Liver (tissue), 9 donors: ENCODE measurements around the gene ZMYM3. TPM values are rescaled to one million over a fixed set of nuclear protein-coding genes. Genes with fewer than 3 reads are reported as not detected.

Source experiments
- DNase-seq: peaks from one replicate; pipeline ENCODE4 v3.0.0-alpha.2; 2017; ENCODE audit warnings: low spot score
- H3K27ac ChIP-seq, 2 donors: one replicate each; pipeline ENCODE4 v1.7.0; 2013; ENCODE audit warnings: inconsistent platforms in 2 of 2, low read length in 2 of 2, control low read depth in 1 of 2, low read depth in 1 of 2, mild to moderate bottlenecking in 1 of 2
- H3K27me3 ChIP-seq, 4 donors: one replicate each; pipeline versions ENCODE4 v1.6.1 to v1.7.0; 2013; ENCODE audit warnings: low read length in 3 of 4, inconsistent platforms in 1 of 4, mild to moderate bottlenecking in 1 of 4, moderate library complexity in 1 of 4; ENCODE audit not compliant: control insufficient read depth in 4 of 4, insufficient read depth in 4 of 4
- H3K36me3 ChIP-seq, 4 donors: one replicate each; pipeline versions ENCODE4 v1.6.1 to v1.7.0; 2013; ENCODE audit warnings: low read length in 3 of 4, mild to moderate bottlenecking in 3 of 4, low read depth in 1 of 4, moderate library complexity in 1 of 4; ENCODE audit not compliant: control insufficient read depth in 4 of 4, insufficient read depth in 3 of 4
- H3K4me1 ChIP-seq, 4 donors: one replicate each; pipeline versions ENCODE4 v1.6.1 to v1.7.0; 2013; ENCODE audit warnings: low read length in 3 of 4, mild to moderate bottlenecking in 3 of 4, moderate library complexity in 1 of 4; ENCODE audit not compliant: control insufficient read depth in 4 of 4, insufficient read depth in 4 of 4
- H3K4me3 ChIP-seq, 3 donors: one replicate each; pipeline versions ENCODE4 v1.6.1 to v1.7.0; 2013; ENCODE audit warnings: low read length in 3 of 3, control low read depth in 1 of 3, low read depth in 1 of 3, mild to moderate bottlenecking in 1 of 3
- H3K9ac ChIP-seq, 2 donors: one replicate each; pipeline ENCODE4 v1.7.0; 2013; ENCODE audit warnings: low read length in 2 of 2, mild to moderate bottlenecking in 2 of 2, moderate library complexity in 2 of 2, control low read depth in 1 of 2, low read depth in 1 of 2
- H3K9me3 ChIP-seq, 4 donors: one replicate each; pipeline versions ENCODE4 v1.6.1 to v1.7.0; 2013; ENCODE audit warnings: low read length in 3 of 4; ENCODE audit not compliant: control insufficient read depth in 4 of 4
- EGR1 ChIP-seq, 2 donors: IDR thresholded peaks; 2 replicates each; pipeline ENCODE4 v1.6.1; 2016 to 2018; ENCODE audit warnings: antibody characterized with exemption in 2 of 2, low read depth in 2 of 2
- FOXA2 ChIP-seq: IDR thresholded peaks from 2 replicates; pipeline ENCODE4 v1.6.1; 2016; ENCODE audit warnings: antibody characterized with exemption
- GABPA ChIP-seq, 2 donors: IDR thresholded peaks in 1 of 2; conservative IDR thresholded peaks in 1 of 2; 2 replicates each; pipeline ENCODE4 v1.6.1; 2016; ENCODE audit warnings: antibody characterized with exemption in 2 of 2, mild to moderate bottlenecking in 1 of 2, moderate library complexity in 1 of 2
- HNF4G ChIP-seq: IDR thresholded peaks from 2 replicates; pipeline ENCODE4 v1.6.1; 2016; ENCODE audit warnings: antibody characterized with exemption
- NR2F2 ChIP-seq: IDR thresholded peaks from 2 replicates; pipeline ENCODE4 v1.6.1; 2016; ENCODE audit warnings: antibody characterized with exemption
- RAD21 ChIP-seq, 2 donors: IDR thresholded peaks; 2 replicates each; pipeline ENCODE4 v1.6.1; 2016; ENCODE audit warnings: antibody characterized with exemption in 2 of 2, mild to moderate bottlenecking in 2 of 2
- RXRA ChIP-seq, 2 donors: IDR thresholded peaks; 2 replicates each; pipeline ENCODE4 v1.6.1; 2017 to 2018; ENCODE audit warnings: antibody characterized with exemption in 2 of 2, mild to moderate bottlenecking in 1 of 2
- SP1 ChIP-seq: IDR thresholded peaks from 2 replicates; pipeline ENCODE4 v1.6.1; 2018; ENCODE audit warnings: antibody characterized with exemption, mild to moderate bottlenecking
- TAF1 ChIP-seq: conservative IDR thresholded peaks from 2 replicates; pipeline ENCODE4 v1.6.1; 2016; ENCODE audit warnings: antibody characterized with exemption, mild to moderate bottlenecking
- WGBS: extraction: QIAGEN DNeasy Blood & Tissue Kit; methylation state at CpG from one replicate; pipeline ENCODE4 v1.1.7; 2013; 5-methylcytosine and 5-hydroxymethylcytosine counted together
- polyA plus RNA-seq, 2 donors: library from polyadenylated mRNA; stranded (reverse) in 1 of 2; unstranded in 1 of 2; fragments of 200-250 nt in 1 of 2; fragments of >200 nt in 1 of 2; fragmentation: Nextera tagmentation in 1 of 2; extraction: Ambion mirVana in 1 of 2; gene quantifications; one replicate each; pipeline versions ENCODE4 v1.2.1 to v1.2.3, GENCODE V29; 2013 to 2015
- total RNA-seq, 2 donors: library from RNA; depleted of rRNA; stranded (reverse); fragments of >200 nt; gene quantifications; one replicate each; pipeline ENCODE4 v1.2.3, GENCODE V29; 2014
- TF ChIP-seq, protein P1 (sequence below): IDR thresholded peaks from 2 replicates; pipeline ENCODE4 v1.6.1; 2016; ENCODE audit warnings: antibody characterized with exemption, mild to moderate bottlenecking
- TF ChIP-seq, protein P2 (sequence below): fragments of 150-350 bp; IDR thresholded peaks from 2 replicates; pipeline ENCODE4 v1.5.1; 2017; ENCODE audit warnings: improper control_type of control experiment, low read depth, low read length; ENCODE audit not compliant: missing input control
- TF ChIP-seq, protein P3 (sequence below): IDR thresholded peaks from 2 replicates; pipeline ENCODE4 v1.6.1; 2016; ENCODE audit warnings: antibody characterized with exemption
- donor health status: healthy.
- donor health status: healthy.
- donor health status: healthy.
- donor health status: healthy.
- donor health status: healthy.

Gene ZMYM3
- total and polyA plus RNA-seq, 4 donors: 4.5 to 13.3 (median 6.2) TPM

DNA sequence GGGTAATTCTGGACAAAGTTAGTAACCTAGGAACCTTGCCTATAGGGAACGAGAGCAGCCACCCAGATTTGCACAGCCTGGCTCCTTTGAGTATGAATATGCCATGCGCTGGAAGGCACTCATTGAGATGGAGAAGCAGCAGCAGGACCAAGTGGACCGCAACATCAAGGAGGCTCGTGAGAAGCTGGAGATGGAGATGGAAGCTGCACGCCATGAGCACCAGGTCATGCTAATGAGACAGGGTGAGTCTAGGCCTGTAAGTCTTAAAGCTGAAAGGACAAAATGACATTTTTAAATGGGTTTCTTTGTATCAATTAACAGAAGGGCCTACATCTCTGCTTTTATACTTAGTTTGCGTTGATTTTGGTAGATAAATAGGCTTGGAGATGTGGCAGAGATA is 42.9 kb upstream of the ZMYM3 start:
- Histone ChIP-seq H3K27ac (no peak overlapping the region), H3K36me3 (peaks cover 6 to 48% (median 34%) of the 10 kb centered on the region in 4 donors), H3K4me1 (peaks cover 4 to 25% (median 12%) of the 10 kb centered on the region in 4 donors), H3K9me3 (no peaks in the 10 kb centered on the region), H3K4me3 (no peak overlapping the region), H3K9ac (no peak overlapping the region), H3K27me3 (no peaks in the 10 kb centered on the region)
- 98% methylated on average over 6 of the region's 6 CpGs for WGBS
- no peak for TF ChIP-seq NR2F2
- TF ChIP-seq RAD21 (IDR thresholded peaks at IDR 0.05): no peak
- no peak for TF ChIP-seq EGR1 (IDR thresholded peaks at IDR 0.05; ENCODE audit: low read depth in 2 of 2)
- TF ChIP-seq HNF4G: no peak
- no peak for TF ChIP-seq RXRA (IDR thresholded peaks at IDR 0.05)
- TF ChIP-seq, protein P1, sequence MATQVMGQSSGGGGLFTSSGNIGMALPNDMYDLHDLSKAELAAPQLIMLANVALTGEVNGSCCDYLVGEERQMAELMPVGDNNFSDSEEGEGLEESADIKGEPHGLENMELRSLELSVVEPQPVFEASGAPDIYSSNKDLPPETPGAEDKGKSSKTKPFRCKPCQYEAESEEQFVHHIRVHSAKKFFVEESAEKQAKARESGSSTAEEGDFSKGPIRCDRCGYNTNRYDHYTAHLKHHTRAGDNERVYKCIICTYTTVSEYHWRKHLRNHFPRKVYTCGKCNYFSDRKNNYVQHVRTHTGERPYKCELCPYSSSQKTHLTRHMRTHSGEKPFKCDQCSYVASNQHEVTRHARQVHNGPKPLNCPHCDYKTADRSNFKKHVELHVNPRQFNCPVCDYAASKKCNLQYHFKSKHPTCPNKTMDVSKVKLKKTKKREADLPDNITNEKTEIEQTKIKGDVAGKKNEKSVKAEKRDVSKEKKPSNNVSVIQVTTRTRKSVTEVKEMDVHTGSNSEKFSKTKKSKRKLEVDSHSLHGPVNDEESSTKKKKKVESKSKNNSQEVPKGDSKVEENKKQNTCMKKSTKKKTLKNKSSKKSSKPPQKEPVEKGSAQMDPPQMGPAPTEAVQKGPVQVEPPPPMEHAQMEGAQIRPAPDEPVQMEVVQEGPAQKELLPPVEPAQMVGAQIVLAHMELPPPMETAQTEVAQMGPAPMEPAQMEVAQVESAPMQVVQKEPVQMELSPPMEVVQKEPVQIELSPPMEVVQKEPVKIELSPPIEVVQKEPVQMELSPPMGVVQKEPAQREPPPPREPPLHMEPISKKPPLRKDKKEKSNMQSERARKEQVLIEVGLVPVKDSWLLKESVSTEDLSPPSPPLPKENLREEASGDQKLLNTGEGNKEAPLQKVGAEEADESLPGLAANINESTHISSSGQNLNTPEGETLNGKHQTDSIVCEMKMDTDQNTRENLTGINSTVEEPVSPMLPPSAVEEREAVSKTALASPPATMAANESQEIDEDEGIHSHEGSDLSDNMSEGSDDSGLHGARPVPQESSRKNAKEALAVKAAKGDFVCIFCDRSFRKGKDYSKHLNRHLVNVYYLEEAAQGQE: no peak
- TF ChIP-seq, protein P2, sequence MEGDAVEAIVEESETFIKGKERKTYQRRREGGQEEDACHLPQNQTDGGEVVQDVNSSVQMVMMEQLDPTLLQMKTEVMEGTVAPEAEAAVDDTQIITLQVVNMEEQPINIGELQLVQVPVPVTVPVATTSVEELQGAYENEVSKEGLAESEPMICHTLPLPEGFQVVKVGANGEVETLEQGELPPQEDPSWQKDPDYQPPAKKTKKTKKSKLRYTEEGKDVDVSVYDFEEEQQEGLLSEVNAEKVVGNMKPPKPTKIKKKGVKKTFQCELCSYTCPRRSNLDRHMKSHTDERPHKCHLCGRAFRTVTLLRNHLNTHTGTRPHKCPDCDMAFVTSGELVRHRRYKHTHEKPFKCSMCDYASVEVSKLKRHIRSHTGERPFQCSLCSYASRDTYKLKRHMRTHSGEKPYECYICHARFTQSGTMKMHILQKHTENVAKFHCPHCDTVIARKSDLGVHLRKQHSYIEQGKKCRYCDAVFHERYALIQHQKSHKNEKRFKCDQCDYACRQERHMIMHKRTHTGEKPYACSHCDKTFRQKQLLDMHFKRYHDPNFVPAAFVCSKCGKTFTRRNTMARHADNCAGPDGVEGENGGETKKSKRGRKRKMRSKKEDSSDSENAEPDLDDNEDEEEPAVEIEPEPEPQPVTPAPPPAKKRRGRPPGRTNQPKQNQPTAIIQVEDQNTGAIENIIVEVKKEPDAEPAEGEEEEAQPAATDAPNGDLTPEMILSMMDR: no peak
- TF ChIP-seq TAF1: no peak
- TF ChIP-seq, protein P3, sequence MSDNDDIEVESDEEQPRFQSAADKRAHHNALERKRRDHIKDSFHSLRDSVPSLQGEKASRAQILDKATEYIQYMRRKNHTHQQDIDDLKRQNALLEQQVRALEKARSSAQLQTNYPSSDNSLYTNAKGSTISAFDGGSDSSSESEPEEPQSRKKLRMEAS: no peak
- DNase-seq: no peak

GRCh38 chrX:71292669-71293365 is 38.9 kb upstream of the ZMYM3 start:
- H3K9me3 ChIP-seq: no peaks in the 10 kb centered on the region
- no peaks in the 10 kb centered on the region for H3K27me3 ChIP-seq
- no peak overlapping the region for H3K27ac ChIP-seq
- no peak overlapping the region for H3K4me3 ChIP-seq
- H3K36me3 ChIP-seq: peaks cover 5 to 38% (median 31%) of the 10 kb centered on the region in 4 donors
- WGBS: 95% methylated on average over 7 of the region's 7 CpGs
- DNase-seq: no peak
- no peak for TF ChIP-seq NR2F2
- TF ChIP-seq, protein P1: no peak
- no peak for TF ChIP-seq GABPA (IDR thresholded peaks at IDR 0.05 in 1 of 2, conservative IDR thresholded peaks at IDR 0.05 in 1 of 2)
- no peak for TF ChIP-seq FOXA2
- TF ChIP-seq SP1: no peak
- TF ChIP-seq RXRA (IDR thresholded peaks at IDR 0.05): no peak
- H3K9ac ChIP-seq: no peak overlapping the region
- peaks cover 0 to 2% (median 0%) of the 10 kb centered on the region in 4 donors for H3K4me1 ChIP-seq
